RPMI8226 (cell line): ENCODE data around the gene NUDCD3.
A peak's percentile ranks its signal among the peaks of the same experiment; 100 is the strongest.

Source experiments
- DNase-seq: peaks from one replicate; pipeline ENCODE4 v3.0.0-alpha.2; 2015

Gene NUDCD3

GRCh38 chr7:44348300-44348699 is 142.2 kb downstream of the NUDCD3 start:
- DNase-seq, result peak; percentile 37

- DNase-seq, result no peak
Observed at GRCh38 chr7:44347546-44348114, 142.8 kb downstream of the NUDCD3 start.

GRCh38 chr7:44346063-44346462 is 144.4 kb downstream of the NUDCD3 start:
- no peak for DNase-seq

- DNase-seq, result no peak
Observed at GRCh38 chr7:44341401-44341800, 149.1 kb downstream of the NUDCD3 start.

- no peak for DNase-seq
Observed at GRCh38 chr7:44338600-44338999, 151.9 kb downstream of the NUDCD3 start.

- no peak for DNase-seq
Observed at GRCh38 chr7:44336491-44336890, 154.0 kb downstream of the NUDCD3 start.

GRCh38 chr7:44335184-44335583 is 155.3 kb downstream of the NUDCD3 start:
- no peak for DNase-seq

GRCh38 chr7:44334734-44335097 is 155.7 kb downstream of the NUDCD3 start:
- DNase-seq, result no peak

- no peak for DNase-seq
Observed at GRCh38 chr7:44333911-44334733, 156.3 kb downstream of the NUDCD3 start.

GRCh38 chr7:44331682-44332081 is 158.8 kb downstream of the NUDCD3 start:
- no peak for DNase-seq

- no peak for DNase-seq
Observed at GRCh38 chr7:44330331-44330730, 160.1 kb downstream of the NUDCD3 start.

GRCh38 chr7:44329888-44330287 is 160.6 kb downstream of the NUDCD3 start:
- DNase-seq, result no peak
